NB4 (cell line): ENCODE data around the gene LRP1B.

Experiments
- MAX ChIP-seq: IDR thresholded peaks from 2 replicates; pipeline ENCODE4 v1.6.1; 2011; ENCODE audit warnings: low read depth, low read length
- POLR2A ChIP-seq: IDR thresholded peaks from 2 replicates; pipeline ENCODE4 v1.6.1; 2011; ENCODE audit warnings: mild to moderate bottlenecking; ENCODE audit not compliant: insufficient read length; ENCODE audit errors: extremely low read depth
- TF ChIP-seq, protein P1 (sequence below): IDR thresholded peaks from one replicate; pipeline ENCODE4 v1.5.1; 2012; ENCODE audit warnings: low read depth, low read length

GRCh38 chr2:140376686-140377085 is 1754.1 kb downstream of the LRP1B start:
- TF ChIP-seq POLR2A (no peak), MAX (no peak)
- TF ChIP-seq, protein P1, sequence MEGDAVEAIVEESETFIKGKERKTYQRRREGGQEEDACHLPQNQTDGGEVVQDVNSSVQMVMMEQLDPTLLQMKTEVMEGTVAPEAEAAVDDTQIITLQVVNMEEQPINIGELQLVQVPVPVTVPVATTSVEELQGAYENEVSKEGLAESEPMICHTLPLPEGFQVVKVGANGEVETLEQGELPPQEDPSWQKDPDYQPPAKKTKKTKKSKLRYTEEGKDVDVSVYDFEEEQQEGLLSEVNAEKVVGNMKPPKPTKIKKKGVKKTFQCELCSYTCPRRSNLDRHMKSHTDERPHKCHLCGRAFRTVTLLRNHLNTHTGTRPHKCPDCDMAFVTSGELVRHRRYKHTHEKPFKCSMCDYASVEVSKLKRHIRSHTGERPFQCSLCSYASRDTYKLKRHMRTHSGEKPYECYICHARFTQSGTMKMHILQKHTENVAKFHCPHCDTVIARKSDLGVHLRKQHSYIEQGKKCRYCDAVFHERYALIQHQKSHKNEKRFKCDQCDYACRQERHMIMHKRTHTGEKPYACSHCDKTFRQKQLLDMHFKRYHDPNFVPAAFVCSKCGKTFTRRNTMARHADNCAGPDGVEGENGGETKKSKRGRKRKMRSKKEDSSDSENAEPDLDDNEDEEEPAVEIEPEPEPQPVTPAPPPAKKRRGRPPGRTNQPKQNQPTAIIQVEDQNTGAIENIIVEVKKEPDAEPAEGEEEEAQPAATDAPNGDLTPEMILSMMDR, result no peak
